HTERT RPE-1 (cell line): ENCODE results near the gene LGR4.
"Not testable (repeated sequence)": the region's sequence is repeated elsewhere in the genome, so short reads cannot be mapped to it uniquely, and the experiment has no call there.

Source experiments
- in situ Hi-C: fragments of 300-500 bp; cut with MboI; formaldehyde crosslinking; loops from 4 replicates; pipeline ENCODE4 v1.14.3; 2020; ENCODE audit warnings: low sequenced_read_pairs

LGR4 gene

DNA sequence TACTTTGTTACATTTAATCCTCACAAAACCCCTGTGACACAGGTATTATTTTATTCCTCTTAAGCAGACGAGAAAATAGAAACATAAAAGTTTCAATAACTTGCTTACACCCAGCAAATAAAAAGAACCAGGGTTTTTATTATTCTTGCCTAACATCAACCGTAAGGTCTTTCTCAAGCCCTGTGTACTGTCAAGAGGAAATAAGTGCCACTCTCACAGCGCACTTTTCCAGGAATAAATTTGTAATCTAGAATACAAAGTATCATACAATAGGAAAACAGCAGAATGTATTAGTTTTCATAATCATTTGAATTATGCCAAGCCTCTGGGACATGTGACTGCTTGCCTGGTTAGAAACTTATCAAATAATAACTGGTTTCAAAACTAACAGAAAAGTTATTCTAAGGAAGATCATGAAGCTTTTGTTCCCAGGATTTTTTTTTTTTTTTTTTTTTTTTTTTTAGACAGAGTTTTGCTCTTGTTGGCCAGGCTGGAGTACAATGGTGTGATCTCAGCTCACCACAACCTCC, 117.0 kb downstream of the LGR4 start:
- in situ Hi-C loops = no loop called here

DNA sequence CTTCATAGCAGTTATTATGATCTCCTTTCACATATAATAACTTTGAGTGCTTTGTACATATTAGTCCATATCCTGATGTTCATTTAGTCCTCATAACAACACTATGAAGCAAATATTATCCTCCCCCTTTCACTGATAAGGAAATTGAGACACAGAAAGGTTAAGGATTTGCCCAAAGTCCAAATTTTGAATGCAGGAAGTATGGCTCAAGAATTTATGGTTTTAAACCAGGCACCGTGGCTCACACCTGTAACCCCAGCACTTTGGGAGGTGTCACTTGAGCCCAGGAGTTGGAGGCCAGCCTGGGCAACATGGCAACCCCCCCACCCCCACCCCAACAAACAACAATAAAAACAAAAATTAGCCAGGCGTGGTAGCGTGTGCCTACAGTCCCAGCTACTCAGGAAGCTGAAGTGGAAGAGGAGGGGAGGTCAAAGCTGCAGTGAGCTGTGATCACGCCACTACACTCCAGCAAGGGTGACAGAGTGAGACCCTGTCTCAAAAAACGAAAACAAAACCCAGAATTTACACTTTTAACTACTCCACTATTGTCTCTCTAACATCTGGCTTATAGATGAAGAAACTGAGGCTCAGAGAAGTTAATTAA, 118.1 kb downstream of the LGR4 start:
- in situ Hi-C loops = no loop called here

DNA sequence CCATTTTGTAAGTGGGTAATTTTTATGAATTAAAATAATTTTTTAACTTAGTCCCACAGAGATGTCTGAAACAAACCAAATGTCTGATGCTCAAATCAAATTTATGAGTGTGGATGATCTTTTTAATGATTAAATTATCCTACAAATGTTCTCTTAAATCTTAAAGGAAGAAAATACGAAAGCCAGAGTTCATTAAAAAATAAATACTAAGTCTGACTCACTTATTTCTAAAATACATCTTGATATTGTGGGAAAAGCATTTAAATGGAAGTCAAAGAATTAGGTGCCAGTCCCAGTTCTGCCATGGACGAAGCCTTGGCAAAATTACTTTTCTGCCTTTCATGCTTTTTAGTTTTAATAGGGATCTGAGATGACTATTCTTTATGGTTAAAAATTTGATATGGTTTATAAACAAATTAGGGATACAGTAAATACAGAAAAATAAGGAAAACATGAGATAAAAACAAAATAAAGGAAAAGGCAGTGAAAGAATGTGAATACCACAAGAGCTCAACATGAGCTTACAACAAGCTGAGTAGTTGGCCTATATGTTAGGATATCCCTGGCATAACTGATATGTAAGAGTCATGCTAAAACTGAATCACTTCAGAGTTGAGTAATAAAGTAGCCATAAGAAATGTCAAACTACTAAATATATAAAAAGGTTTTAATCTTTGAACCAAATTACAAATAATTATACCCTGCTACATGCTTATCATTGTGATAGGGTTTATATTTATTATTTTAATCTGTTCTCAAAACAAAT, 118.8 kb downstream of the LGR4 start:
- in situ Hi-C loops = no loop called here

DNA sequence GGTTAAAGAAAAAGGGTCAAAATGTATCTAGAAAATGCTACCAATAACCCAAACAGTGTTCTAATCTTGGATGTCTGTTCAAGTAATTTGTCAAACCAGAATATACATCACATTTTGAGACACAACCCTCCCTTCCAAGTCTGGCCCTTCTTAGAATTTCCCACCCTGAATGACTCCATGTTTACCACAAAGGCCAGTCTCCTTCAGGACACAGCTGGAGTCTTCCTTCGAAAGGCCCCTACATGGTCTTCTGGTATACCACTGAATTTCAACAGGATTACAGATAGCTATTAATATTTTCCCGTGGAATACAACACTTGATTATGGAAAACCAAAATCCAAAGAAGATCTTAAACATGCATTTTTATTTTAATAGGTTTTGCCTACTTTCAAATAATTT, 119.8 kb downstream of the LGR4 start:
- in situ Hi-C loops = no loop called here

DNA sequence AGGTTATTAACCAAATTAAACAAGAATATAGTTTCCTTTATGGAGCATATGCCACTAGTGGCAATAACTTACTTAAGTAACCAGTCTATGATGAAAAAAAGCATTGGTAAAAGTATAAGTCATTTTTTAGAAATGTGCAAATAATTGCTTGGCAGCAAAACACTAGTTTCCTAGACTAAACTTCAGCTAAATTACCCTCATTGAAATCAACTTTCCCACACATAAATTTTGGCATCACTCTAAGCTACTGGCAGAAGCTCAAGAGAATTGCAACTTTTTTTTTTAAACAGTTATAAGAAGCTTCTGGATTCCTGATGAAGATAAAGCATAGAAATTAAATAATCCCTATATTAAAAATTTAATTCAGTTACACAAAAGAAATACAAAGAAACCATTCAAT, 122.1 kb downstream of the LGR4 start:
- in situ Hi-C loops = no loop called here

DNA sequence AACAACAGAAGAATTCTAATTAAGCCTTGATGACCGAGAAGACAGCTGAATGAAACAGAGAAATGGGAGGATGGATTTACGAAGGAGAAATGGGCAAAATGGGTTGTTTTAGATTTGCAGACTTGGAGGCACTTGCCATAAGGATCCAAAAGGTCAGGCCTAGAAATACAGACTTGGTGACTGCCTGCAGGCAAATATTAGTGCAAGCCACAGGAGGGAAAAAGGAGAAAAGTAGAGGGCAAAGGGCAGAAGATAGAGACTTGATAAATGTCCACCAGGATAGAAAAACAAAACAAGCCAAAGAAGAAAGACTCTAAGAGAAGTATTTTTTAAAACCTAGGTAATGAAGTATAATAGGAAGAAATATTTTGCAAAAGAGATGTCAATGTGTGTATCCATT, 122.7 kb downstream of the LGR4 start:
- in situ Hi-C loops = no loop called here

DNA sequence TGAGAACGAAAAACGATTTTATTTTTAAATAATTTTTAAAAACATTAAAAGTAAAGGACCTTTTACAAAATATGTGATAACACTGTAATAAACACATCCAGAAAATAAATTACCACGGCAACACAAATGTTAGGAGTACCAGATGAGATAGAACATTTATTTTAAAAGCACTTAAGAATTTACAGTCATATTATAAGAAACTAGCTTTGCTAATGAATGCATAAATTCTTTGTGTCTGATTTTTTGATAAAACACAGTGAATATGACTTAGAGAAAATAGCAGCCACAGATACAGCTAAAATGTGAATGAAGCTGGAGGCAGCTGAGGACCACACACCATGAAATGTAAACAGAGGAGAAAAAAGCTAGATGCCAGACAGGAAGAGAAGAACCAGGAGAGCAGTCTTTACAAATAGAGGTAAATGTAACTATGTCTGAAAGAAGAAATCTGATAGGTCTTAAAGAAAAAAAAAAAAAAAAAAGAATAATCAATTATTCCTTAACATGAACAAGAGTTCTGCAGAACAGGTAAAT, 124.2 kb downstream of the LGR4 start:
- in situ Hi-C loops = no loop called here

DNA sequence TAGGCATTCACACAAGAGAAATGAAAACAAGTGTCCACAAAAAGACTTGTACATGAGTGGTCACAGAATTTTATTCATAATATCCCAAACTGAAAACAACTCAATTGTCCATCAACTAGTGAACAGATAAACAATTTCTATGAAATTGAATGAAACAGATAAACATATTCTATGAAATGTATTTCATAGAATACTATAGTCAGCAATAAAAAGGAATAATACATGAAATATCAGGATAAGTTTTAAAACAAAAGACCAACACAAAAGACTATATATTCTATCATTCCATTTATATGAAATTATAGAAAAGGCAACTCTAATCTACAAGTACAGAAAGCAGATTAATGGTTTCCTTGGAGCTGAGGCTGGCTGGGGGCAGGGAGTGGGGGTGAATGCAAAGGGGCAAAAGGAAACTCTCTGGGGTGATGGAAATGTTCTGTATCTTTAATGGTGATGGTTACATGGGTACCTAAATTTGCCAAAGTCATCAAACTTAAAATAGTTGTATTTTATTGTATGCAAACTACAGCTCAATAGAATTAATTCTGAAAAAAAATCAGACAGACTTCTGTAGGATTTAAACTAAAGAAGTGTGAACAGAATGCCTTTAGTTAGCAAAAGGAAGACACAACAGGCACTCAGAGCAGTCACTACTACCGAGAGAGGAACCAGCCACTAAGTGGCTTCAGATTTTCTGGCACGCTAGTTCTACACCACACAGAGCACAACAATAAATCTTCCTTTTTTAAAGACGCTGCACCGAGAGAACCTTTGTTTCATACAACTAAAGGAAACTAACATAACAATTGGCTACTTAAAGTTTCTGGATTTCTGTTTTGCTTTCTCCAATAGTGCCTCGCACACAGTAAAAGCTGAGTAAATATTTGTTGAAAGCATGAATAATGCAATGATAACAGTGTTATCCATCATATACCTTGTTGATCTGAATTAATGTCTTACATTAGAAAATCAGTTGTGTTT, 124.9 kb downstream of the LGR4 start:
- in situ Hi-C loops = no loop called here

DNA sequence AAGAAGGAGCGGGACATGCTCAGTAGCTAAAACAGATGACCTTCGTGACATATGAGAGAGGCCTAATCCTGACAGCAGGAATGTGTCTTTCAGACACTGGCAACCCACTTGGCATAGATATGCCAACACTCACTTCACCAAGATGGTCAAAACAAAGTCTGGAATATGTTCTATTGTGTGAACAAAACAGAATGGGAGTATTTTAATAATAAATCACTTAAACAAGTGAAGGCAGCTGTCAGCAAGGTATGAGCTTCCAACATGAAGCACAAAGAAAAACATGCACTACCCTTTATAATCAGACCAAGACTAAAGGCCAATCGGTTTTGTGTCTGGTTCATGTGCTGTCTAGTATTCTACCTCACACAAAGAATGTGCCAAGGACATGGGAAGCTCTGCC, 132.6 kb downstream of the LGR4 start:
- in situ Hi-C loops = no loop called here

DNA sequence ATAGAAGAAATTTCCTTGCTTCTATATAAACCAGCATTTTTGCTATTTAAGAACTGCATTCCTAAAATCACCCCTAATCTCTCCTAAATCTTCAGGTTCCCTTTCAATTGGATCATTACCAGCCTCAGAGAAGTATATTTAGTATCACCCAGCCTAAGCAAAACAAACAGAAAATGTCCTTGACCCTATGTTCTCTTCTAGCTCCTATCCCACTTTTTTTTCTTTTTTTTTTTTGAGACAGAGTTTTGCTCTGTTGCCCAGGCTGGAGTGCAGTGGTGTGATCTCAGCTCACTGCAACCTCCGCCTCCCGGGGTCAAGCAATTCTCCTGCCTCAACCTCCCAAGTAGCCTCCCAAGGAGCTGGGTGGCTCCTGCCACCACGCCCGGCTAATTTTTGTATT, 137.8 kb downstream of the LGR4 start:
- in situ Hi-C loops = not testable (repeated sequence)

DNA sequence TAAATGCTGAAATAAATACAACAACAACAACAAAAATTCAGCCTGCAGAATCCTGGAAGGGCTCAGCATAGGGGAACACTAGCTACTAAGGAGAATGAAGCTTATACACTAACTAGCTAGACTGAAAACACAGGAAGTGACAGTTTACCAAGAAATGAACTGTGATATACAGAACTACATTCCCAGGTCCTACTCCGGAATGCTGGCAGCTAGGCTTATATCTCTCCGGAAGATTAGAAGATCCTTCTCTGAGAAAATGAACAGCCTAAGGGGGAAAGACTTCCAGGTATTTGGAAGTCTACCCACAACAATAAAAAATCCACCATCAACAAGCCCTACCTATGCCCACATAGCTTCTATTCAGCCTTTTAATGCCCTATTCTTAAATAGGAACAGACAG, 140.6 kb downstream of the LGR4 start:
- in situ Hi-C loops = no loop called here

DNA sequence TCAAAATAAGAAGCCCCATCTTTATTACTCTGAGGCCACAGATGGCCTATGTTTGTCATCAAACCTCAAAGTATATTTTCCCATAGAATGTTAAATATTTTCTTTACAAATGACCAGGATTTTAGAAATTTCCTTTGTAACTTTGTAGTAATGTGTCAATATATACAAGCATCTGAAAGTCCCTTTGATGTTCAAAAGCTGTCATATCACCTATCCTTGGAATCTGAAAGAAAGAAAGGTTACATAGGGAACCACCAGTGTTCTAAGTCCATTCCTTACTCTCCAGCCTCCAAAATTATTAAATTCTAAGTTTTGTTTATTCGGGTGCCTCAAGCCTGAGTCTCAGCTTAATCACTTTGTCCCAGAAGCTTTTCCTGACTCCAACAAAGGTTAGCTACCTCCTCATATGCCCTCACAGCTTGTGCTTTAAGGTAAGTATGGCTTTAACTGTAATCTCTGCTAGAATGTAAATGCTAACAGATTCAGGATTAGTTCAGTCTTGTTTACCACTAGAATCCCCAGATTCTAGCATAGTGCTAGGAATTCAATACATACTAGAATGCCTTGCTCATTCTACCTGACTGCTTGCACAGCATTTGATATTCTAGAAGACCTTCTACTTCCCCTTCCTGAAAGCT, 141.8 kb downstream of the LGR4 start:
- in situ Hi-C loops = no loop called here

DNA sequence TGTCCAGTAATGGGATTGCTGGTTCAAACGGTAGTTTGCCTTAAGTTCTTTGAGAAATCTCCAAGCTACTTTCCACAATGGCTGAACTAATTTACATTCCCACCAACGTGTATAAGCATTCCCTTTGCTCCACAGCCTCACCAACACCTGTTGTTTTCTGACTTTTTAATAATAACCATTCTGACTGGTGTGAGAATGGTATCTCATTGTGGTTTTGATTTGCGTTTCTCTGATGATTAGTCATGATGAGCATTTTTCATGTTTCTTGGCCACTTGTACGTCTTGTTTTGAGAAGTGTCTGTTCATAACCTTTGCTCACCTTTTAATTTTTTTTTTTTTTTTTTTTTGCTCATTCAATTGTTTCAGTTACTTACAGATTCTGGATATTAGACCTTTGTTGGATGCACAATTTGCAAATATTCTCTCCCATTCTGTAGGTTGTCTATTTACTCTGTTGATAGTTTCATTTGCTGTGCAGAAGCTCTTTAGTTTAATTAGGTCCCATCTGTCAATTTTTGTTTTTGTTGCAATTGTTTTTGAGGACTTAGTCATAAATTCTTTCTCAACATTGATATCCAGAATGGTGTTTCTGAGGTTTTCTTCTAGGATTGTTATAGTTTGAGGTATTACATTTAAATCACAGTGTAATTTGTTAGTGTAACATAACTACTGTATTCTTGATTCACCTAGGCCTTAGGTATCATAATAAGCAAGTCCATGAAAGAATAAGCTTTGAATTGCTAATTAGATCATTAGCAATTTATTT, 142.5 kb downstream of the LGR4 start:
- in situ Hi-C loops = no loop called here

DNA sequence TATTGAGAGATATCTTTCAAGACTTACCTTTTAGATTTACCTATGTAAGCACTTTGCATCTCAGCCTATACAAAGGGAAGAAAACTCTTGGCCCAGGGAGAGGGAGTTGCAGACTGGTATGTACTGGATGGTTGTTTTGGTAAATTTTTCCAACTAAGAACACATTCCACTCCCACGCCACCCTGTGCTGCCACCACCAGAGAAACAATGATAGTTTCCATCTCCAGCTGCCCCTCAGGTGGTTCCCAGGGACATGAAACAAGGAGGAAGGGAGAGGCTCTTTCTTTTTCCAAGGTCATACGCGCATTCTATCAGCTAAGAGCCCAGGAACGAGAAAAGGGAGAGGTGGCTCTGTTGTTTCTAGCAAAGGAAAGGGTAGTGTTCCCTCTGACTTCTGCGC, 144.0 kb downstream of the LGR4 start:
- in situ Hi-C loops = no loop called here

DNA sequence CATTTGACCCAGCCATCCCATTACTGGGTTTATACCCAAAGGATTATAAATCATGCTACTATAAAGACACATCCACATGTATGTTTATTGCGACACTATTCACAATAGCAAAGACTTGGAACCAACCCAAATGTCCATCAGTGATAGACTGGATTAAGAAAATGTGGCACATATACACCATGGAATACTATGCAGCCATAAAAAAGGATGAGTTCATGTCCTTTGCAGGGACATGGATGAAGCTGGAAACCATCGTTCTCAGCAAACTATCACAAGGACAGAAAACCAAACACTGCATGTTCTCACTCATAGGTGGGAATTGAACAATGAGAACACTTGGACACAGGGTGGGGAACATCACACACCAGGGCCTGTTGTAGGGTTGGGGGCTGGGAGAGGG, 145.5 kb downstream of the LGR4 start:
- in situ Hi-C loops = not testable (repeated sequence)

DNA sequence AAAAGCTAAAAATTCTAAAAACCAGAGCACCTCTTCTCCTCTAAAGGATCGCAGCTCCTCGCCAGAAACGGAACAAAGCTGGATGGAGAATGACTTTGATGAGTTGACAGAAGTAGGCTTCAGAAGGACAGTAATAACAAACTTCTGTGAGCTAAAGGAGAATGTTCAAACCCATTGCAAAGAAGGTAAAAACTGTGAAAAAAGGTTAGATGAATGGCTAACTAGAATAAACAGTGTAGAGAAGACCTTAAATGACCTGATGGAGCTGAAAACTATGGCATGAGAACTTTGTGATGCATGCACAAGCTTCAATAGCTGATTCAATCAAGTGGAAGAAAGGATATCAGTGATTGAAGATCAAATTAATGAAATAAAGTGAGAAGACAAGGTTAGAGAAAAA, 150.4 kb downstream of the LGR4 start:
- in situ Hi-C loops = not testable (repeated sequence)

DNA sequence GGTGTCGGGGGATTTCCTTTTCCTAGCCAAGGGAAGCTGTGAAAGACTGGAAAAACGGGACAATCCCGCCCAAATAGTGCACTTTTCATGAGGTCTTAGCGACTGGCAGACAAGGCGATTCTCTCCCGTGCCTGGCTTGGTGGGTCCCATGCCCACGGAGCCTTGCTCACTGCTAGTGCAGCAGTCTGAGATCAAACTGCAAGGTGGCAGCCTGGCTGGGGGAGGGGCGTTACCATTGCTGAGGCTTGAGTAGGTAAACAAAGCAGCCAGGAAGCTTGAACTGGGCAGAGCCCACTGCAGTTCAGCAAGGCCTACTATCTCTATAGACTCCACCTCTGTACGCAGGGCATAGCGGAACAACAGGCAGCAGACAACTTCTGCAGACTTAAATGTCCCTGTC, 151.2 kb downstream of the LGR4 start:
- in situ Hi-C loops = not testable (repeated sequence)

DNA sequence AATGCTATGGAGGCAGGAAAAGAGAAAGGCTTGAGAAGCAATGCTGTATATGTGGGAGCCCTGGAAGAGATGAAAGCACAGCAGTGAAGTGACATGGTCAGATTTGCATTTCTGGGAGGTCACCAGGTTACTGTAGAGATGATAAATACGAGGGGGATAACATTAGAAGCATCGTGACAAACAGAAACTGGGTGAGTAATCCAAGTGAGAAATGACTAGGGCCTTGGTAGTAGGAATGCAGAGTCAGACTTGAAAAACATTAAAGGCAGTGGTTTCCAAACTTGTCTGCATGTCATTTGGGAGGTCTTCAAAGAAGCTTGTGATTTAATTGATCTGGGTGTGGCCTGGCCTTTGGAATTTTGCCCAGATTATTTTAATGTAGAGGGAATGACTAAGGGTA, 153.5 kb downstream of the LGR4 start:
- in situ Hi-C loops = no loop called here

DNA sequence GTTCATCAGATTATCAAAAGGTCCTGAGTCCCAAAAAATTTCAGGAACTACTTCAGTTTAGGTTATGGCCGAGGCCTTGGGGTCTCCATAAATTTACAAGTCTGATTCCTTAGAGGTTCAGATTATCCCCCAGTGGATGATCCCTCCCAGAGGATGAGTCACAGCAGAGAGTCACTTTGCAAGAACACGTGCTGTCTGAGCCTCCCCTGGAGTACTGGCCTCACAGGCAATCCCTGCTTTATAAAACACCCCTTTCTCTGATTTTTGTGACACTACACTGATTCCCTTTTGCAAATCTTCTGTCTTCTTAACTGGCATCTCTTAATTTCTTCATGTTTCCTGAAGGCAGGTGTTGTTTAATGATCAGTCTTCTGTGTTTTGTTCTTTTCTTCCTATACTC, 154.8 kb downstream of the LGR4 start:
- in situ Hi-C loops = no loop called here
